ENCODE data around the gene PCBP4.

PCBP4 gene

DNA sequence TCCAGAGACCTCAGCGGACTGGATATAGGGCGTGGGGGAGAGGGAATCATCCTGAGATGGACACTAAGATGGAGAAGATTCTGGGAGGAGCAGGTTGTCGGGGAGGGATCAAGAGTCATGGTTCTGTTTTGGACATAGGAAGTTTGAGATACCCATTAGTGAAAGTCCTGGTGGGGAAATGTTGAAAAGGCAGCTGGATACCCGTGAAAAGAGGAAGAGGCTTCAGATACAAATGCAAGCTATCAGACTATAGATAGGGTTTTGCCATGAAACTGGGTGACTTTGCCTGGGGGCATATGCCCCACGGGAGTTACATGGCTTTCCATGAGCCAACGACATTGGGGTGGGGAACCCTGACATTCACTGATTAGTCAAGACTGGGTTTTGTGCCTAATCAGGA lies 13.1 kb downstream of the PCBP4 start:
- Histone ChIP-seq H3K9ac (ENCODE audit: low read length in 2 of 2) (no peak overlapping the region), H3K4me3 (ENCODE audit: low read length in 2 of 2) (no peak overlapping the region), H3K4me1 (ENCODE audit: control insufficient read depth, insufficient read depth, low read length) (peaks cover 16% of the 10 kb centered on the region), H3K36me3 (ENCODE audit: control insufficient read depth in 2 of 2, insufficient read depth in 2 of 2, low read length in 2 of 2) (peaks cover 3 to 11% of the 10 kb centered on the region in 2 donors), H3K9me3 (ENCODE audit: control insufficient read depth in 2 of 2, low read length in 2 of 2) (no peaks in the 10 kb centered on the region), H3K27me3 (ENCODE audit: control insufficient read depth in 1 of 2, insufficient read depth in 2 of 2, low read length in 2 of 2) (peaks cover 0 to 4% of the 10 kb centered on the region in 2 donors), H3K27ac (ENCODE audit: low read length) (no peak overlapping the region)

DNA sequence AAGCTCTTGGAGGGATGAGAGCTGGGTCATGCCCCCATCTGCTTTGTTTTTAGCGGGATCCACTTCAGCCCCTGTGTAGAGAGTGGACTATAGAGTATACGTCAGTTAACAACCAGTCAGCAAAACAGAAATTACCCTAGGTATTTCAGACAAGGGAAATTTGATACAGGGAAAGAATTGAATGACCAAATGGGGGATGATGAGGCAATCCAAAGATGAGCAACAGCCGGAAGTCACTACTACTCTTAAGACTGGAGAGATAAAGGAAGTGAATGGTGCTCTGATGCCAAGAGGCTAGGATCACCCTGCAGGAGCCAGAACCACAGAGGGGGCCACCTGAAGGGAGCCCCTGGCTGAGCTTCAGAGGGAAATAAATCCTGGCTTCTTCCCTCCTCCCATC lies 13.8 kb downstream of the PCBP4 start:
- Histone ChIP-seq H3K4me1 (ENCODE audit: control insufficient read depth, insufficient read depth, low read length) (peaks cover 16% of the 10 kb centered on the region), H3K9ac (ENCODE audit: low read length in 2 of 2) (no peak overlapping the region), H3K9me3 (ENCODE audit: control insufficient read depth in 2 of 2, low read length in 2 of 2) (no peaks in the 10 kb centered on the region), H3K27ac (ENCODE audit: low read length) (no peak overlapping the region), H3K36me3 (ENCODE audit: control insufficient read depth in 2 of 2, insufficient read depth in 2 of 2, low read length in 2 of 2) (peaks cover 8 to 9% of the 10 kb centered on the region in 2 donors), H3K27me3 (ENCODE audit: control insufficient read depth in 1 of 2, insufficient read depth in 2 of 2, low read length in 2 of 2) (peaks cover 0 to 4% of the 10 kb centered on the region in 2 donors), H3K4me3 (ENCODE audit: low read length in 2 of 2) (no peak overlapping the region)

DNA sequence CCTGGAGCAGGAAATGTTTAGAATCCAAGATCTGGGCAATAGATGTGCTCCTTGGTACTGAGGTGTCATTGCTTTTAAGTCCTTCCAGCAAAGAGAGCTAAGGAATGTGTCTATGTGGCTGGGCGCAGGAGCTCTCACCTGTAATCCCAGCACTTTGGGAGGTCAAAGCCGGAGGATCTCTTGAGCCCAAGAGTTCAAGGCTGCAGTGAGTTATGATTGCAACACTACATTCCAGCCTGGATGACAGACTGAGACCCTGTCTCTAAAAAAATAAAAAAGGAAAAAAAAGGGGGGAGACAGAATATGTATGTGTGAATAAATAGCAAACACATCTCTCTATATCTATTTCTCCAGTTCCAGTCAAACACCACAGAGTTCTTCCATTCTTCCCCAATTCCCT lies 16.4 kb downstream of the PCBP4 start:
- Histone ChIP-seq H3K36me3 (ENCODE audit: control insufficient read depth in 2 of 2, insufficient read depth in 2 of 2, low read length in 2 of 2) (peaks cover 13 to 18% of the 10 kb centered on the region in 2 donors), H3K27me3 (ENCODE audit: control insufficient read depth in 1 of 2, insufficient read depth in 2 of 2, low read length in 2 of 2) (peaks cover 0 to 4% of the 10 kb centered on the region in 2 donors), H3K9me3 (ENCODE audit: control insufficient read depth in 2 of 2, low read length in 2 of 2) (no peaks in the 10 kb centered on the region), H3K27ac (ENCODE audit: low read length) (no peak overlapping the region), H3K4me1 (ENCODE audit: control insufficient read depth, insufficient read depth, low read length) (peaks cover 7% of the 10 kb centered on the region), H3K4me3 (ENCODE audit: low read length in 2 of 2) (no peak overlapping the region), H3K9ac (ENCODE audit: low read length in 2 of 2) (no peak overlapping the region)

DNA sequence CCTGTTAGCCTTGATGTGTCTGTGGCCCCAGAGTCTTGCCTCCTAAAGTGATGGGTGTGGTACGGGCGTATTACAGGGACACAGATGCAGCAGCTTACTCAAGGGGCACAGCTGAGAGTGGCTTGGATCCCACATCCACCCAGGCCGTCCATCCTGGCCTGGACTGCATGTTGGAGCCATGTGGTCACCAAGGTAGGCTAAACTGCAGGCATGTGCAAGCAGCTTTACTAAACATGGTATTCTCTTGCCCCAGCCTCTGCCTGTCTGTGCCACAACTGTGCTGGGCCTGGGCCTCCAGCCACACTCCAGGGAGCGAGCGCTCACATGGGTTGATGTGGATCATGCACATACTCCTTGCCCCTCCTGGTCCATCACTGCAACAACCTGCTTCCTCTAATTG lies 18.1 kb downstream of the PCBP4 start:
- Histone ChIP-seq H3K9ac (ENCODE audit: low read length in 2 of 2) (no peak overlapping the region), H3K36me3 (ENCODE audit: control insufficient read depth in 2 of 2, insufficient read depth in 2 of 2, low read length in 2 of 2) (peaks cover 14 to 18% of the 10 kb centered on the region in 2 donors), H3K27me3 (ENCODE audit: control insufficient read depth in 1 of 2, insufficient read depth in 2 of 2, low read length in 2 of 2) (no peaks in the 10 kb centered on the region), H3K27ac (ENCODE audit: low read length) (no peak overlapping the region), H3K4me3 (ENCODE audit: low read length in 2 of 2) (no peak overlapping the region), H3K9me3 (ENCODE audit: control insufficient read depth in 2 of 2, low read length in 2 of 2) (no peaks in the 10 kb centered on the region), H3K4me1 (ENCODE audit: control insufficient read depth, insufficient read depth, low read length) (no peaks in the 10 kb centered on the region)

DNA sequence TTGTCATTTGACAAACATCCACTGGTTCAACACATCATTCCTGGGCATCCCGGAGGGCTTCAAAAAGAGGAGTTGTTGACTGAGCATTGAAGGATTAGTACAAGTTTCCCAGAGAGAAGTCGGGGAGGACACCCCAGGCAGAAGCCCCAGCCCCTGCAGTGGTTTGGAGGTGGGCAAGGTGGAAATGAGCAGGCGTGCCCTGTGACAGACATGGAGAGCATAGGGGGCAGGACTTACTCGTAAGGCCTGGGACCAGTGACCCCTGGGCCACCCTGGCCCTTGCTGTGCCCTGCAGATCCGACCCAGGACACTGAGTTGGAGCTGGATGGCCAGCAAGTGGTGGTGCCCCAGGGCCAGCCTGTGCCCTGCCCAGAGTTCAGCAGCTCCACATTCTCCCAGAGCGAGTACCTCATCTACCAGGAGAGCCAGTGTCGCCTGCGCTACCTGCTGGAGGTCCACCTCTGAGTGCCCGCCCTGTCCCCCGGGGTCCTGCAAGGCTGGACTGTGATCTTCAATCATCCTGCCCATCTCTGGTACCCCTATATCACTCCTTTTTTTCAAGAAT lies 19.2 kb downstream of the PCBP4 start:
- H3K27me3 ChIP-seq (ENCODE audit: control insufficient read depth in 1 of 2, insufficient read depth in 2 of 2, low read length in 2 of 2) = no peaks in the 10 kb centered on the region
- H3K27ac ChIP-seq (ENCODE audit: low read length) = no peak overlapping the region
- H3K9me3 ChIP-seq (ENCODE audit: control insufficient read depth in 2 of 2, low read length in 2 of 2) = no peaks in the 10 kb centered on the region
- no peak overlapping the region for H3K9ac ChIP-seq (ENCODE audit: low read length in 2 of 2)
- peaks cover 3% of the 10 kb centered on the region for H3K4me1 ChIP-seq (ENCODE audit: control insufficient read depth, insufficient read depth, low read length)
- peaks cover 14 to 18% of the 10 kb centered on the region in 2 donors for H3K36me3 ChIP-seq (ENCODE audit: control insufficient read depth in 2 of 2, insufficient read depth in 2 of 2, low read length in 2 of 2)
- no peak overlapping the region for H3K4me3 ChIP-seq (ENCODE audit: low read length in 2 of 2)

DNA sequence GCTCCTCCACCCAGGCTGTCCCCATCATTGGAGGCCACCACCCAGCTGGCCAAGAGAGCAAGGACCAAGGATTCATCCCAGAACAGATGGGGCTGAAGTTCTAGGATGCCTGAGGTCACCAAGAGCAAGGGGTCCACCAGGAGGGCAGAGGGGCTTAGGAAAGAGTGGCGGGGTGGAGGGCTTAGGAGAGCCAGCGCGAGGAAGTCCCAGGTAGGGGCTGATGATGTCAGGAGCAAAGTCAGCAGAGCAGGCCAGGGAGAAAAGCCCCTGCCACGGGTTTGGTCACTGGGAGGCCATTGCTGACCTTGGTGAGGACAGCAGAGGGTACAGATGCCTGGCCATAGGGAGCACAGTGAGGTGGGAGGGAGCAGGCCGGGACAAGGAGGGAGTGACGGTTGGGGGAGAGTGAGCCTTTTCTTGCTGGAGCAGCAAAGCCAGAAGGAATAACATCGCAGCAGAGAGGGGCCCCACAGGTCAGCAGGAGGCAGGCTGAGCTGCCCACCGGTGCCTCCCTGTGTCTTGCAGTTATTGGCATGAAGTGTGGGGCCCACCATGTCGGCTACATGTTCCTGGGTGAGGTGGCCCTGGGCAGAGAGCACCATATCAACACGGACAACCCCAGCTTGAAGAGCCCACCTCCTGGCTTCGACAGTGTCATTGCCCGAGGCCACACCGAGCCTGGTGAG lies 19.9 kb downstream of the PCBP4 start:
- H3K4me3 ChIP-seq (ENCODE audit: low read length in 2 of 2) = no peak overlapping the region
- no peaks in the 10 kb centered on the region for H3K9me3 ChIP-seq (ENCODE audit: control insufficient read depth in 2 of 2, low read length in 2 of 2)
- peaks cover 14 to 18% of the 10 kb centered on the region in 2 donors for H3K36me3 ChIP-seq (ENCODE audit: control insufficient read depth in 2 of 2, insufficient read depth in 2 of 2, low read length in 2 of 2)
- no peak overlapping the region for H3K9ac ChIP-seq (ENCODE audit: low read length in 2 of 2)
- H3K4me1 ChIP-seq (ENCODE audit: control insufficient read depth, insufficient read depth, low read length) = peaks cover 11% of the 10 kb centered on the region
- H3K27ac ChIP-seq (ENCODE audit: low read length) = no peak overlapping the region
- H3K27me3 ChIP-seq (ENCODE audit: control insufficient read depth in 1 of 2, insufficient read depth in 2 of 2, low read length in 2 of 2) = no peaks in the 10 kb centered on the region

DNA sequence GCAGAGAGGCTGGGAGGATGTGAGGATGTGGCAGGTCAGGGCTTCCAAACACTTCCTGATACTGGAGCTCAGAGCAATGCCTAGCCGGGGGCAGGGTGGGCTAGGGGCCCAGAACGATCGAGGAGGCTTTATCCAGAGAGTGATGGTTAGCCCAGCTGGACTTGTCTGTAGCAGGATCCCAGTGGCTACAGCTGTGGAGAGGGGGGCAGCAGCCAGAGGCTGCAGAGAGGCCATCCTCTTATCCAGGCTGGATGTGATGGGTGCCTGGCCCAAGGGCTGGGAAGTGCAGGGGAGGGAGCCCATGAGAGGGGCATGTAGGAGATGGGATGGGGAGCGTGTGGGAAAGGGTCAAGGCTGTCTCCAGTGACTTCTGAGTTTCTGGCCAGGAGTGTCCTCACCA lies 20.5 kb downstream of the PCBP4 start:
- H3K9ac ChIP-seq (ENCODE audit: low read length in 2 of 2) = no peak overlapping the region

DNA sequence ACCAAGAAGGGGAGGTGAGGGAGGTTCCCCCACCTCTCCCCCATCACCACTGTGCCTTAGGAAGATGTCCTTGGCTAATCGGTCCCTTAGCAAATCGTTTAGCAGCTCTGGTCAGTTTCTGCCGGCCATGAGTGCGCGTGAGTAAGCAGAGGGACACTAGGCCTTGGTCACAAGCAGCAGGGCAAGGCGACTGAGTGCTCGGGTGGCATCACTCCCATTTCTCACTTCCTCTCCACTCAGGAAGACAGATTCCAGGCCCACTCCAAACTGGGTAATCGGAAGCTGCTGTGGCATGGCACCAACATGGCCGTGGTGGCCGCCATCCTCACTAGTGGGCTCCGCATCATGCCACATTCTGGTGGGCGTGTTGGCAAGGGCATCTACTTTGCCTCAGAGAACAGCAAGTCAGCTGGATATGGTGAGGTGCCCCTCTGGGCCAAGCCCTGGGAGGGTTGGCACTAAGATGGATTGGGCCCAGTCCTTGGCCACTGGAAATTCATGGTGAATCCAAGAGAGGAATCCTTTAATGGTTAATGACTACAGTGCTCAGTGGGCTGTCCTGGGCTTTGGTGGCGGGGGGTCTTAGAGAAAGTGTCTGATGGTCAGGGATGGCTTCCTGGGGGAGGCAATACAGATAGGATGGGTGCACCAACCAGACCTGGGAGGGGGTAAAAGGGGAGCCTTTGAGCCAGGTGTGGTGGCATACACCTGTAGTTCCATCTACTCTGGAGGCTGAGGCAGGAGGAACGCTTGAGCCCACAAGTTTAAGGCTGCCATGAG lies 21.1 kb downstream of the PCBP4 start:
- no peaks in the 10 kb centered on the region for H3K9me3 ChIP-seq (ENCODE audit: control insufficient read depth in 2 of 2, low read length in 2 of 2)
- H3K9ac ChIP-seq (ENCODE audit: low read length in 2 of 2) = no peak overlapping the region
- H3K4me3 ChIP-seq (ENCODE audit: low read length in 2 of 2) = no peak overlapping the region
- no peak overlapping the region for H3K27ac ChIP-seq (ENCODE audit: low read length)
- no peaks in the 10 kb centered on the region for H3K27me3 ChIP-seq (ENCODE audit: control insufficient read depth in 1 of 2, insufficient read depth in 2 of 2, low read length in 2 of 2)
- peaks cover 14 to 18% of the 10 kb centered on the region in 2 donors for H3K36me3 ChIP-seq (ENCODE audit: control insufficient read depth in 2 of 2, insufficient read depth in 2 of 2, low read length in 2 of 2)
- H3K4me1 ChIP-seq (ENCODE audit: control insufficient read depth, insufficient read depth, low read length) = peaks cover 19% of the 10 kb centered on the region

More for the DNA sequence above, 20.5 kb downstream of the PCBP4 start:
- Histone ChIP-seq H3K9me3 (ENCODE audit: control insufficient read depth in 2 of 2, low read length in 2 of 2) (no peaks in the 10 kb centered on the region), H3K27me3 (ENCODE audit: control insufficient read depth in 1 of 2, insufficient read depth in 2 of 2, low read length in 2 of 2) (no peaks in the 10 kb centered on the region), H3K36me3 (ENCODE audit: control insufficient read depth in 2 of 2, insufficient read depth in 2 of 2, low read length in 2 of 2) (peaks cover 14 to 18% of the 10 kb centered on the region in 2 donors), H3K4me3 (ENCODE audit: low read length in 2 of 2) (no peak overlapping the region), H3K4me1 (ENCODE audit: control insufficient read depth, insufficient read depth, low read length) (peaks cover 15% of the 10 kb centered on the region), H3K27ac (ENCODE audit: low read length) (no peak overlapping the region)

DNA sequence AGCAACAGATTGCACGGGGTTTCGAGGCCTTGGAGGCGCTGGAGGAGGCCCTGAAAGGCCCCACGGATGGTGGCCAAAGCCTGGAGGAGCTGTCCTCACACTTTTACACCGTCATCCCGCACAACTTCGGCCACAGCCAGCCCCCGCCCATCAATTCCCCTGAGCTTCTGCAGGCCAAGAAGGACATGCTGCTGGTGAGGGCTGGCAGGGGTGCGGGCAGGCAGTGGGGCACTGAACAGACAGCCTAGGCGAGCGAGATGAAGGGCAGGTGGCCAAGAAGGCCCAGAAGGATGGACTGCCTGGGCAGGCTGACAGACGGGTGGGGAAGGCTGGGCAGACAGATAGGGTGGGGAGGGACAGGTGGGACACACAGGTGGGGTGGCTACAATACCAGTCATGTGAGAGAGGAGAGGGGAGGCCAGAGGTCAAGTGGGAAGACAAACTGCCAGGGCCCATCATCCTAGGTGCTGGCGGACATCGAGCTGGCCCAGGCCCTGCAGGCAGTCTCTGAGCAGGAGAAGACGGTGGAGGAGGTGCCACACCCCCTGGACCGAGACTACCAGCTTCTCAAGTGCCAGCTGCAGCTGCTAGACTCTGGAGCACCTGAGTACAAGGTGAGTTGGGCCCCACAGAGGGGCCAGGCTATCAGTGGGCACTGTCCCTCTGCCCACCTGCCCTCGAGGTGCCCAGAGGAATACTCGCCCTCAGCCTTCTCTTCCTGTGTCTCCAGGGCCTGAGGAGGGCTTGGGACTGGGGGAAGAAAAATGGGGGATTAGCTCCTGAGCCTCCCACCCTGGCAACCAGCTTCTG lies 22.0 kb downstream of the PCBP4 start:
- no peaks in the 10 kb centered on the region for H3K9me3 ChIP-seq (ENCODE audit: control insufficient read depth in 2 of 2, low read length in 2 of 2)
- peaks cover 14 to 18% of the 10 kb centered on the region in 2 donors for H3K36me3 ChIP-seq (ENCODE audit: control insufficient read depth in 2 of 2, insufficient read depth in 2 of 2, low read length in 2 of 2)
- no peak overlapping the region for H3K9ac ChIP-seq (ENCODE audit: low read length in 2 of 2)
- no peak overlapping the region for H3K4me3 ChIP-seq (ENCODE audit: low read length in 2 of 2)
- peaks cover 26% of the 10 kb centered on the region for H3K4me1 ChIP-seq (ENCODE audit: control insufficient read depth, insufficient read depth, low read length)
- H3K27ac ChIP-seq (ENCODE audit: low read length) = no peak overlapping the region
- no peaks in the 10 kb centered on the region for H3K27me3 ChIP-seq (ENCODE audit: control insufficient read depth in 1 of 2, insufficient read depth in 2 of 2, low read length in 2 of 2)

DNA sequence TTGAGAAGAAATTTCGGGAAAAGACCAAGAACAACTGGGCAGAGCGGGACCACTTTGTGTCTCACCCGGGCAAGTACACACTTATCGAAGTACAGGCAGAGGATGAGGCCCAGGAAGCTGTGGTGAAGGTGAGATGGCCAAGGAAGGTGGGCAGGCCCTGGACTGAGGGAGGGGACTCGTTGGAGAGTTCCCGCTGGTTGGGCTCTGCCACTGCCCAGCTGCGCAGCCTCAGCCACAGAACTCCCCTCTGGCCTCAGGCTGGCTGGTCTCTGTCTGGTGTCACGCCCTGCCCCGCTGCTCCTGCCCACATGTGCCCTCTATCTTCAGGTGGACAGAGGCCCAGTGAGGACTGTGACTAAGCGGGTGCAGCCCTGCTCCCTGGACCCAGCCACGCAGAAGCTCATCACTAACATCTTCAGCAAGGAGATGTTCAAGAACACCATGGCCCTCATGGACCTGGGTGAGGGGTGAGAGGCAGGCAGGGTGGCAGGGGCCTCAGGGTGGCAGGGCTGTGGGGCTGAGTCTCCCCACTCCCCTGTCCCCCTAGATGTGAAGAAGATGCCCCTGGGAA lies 22.7 kb downstream of the PCBP4 start:
- H3K4me3 ChIP-seq (ENCODE audit: low read length in 2 of 2) = no peak overlapping the region
- peaks cover 26% of the 10 kb centered on the region for H3K4me1 ChIP-seq (ENCODE audit: control insufficient read depth, insufficient read depth, low read length)
- no peaks in the 10 kb centered on the region for H3K9me3 ChIP-seq (ENCODE audit: control insufficient read depth in 2 of 2, low read length in 2 of 2)
- H3K27me3 ChIP-seq (ENCODE audit: control insufficient read depth in 1 of 2, insufficient read depth in 2 of 2, low read length in 2 of 2) = no peaks in the 10 kb centered on the region
- H3K9ac ChIP-seq (ENCODE audit: low read length in 2 of 2) = no peak overlapping the region
- no peak overlapping the region for H3K27ac ChIP-seq (ENCODE audit: low read length)
- peaks cover 14 to 18% of the 10 kb centered on the region in 2 donors for H3K36me3 ChIP-seq (ENCODE audit: control insufficient read depth in 2 of 2, insufficient read depth in 2 of 2, low read length in 2 of 2)

Data from stomach smooth muscle (tissue), 2 donors.